ENCODE data around the gene FAM120A. TPM values are rescaled to one million over a fixed set of nuclear protein-coding genes. Genes with fewer than 3 reads are reported as not detected.

FAM120A gene
- total RNA-seq, 2 experiments from 2014 or later, result 121 TPM

GRCh38 chr9:93460689-93461413 lies 9.4 kb downstream of the FAM120A start:
- peaks cover 81% of the 10 kb centered on the region for H3K4me1 Mint-ChIP-seq
- no peak for DNase-seq
- H3K27ac Mint-ChIP-seq, result peak overlapping the region; percentile 4
- no peaks in the 10 kb centered on the region for H3K9me3 Mint-ChIP-seq
- no peaks in the 10 kb centered on the region for H3K27me3 Mint-ChIP-seq
- H3K4me3 Mint-ChIP-seq, result no peak overlapping the region
- H3K36me3 Mint-ChIP-seq, result peaks cover 42% of the 10 kb centered on the region

- DNase-seq, result no peak
- no peak overlapping the region for H3K4me3 Mint-ChIP-seq
- no peaks in the 10 kb centered on the region for H3K27me3 Mint-ChIP-seq
- H3K36me3 Mint-ChIP-seq, result peaks cover 46% of the 10 kb centered on the region
- no peak overlapping the region for H3K27ac Mint-ChIP-seq
- H3K9me3 Mint-ChIP-seq, result no peaks in the 10 kb centered on the region
- peaks cover 81% of the 10 kb centered on the region for H3K4me1 Mint-ChIP-seq
Measured at GRCh38 chr9:93461414-93461743, 9.9 kb downstream of the FAM120A start.

- no peak overlapping the region for H3K4me3 Mint-ChIP-seq
- H3K4me1 Mint-ChIP-seq, result peaks cover 81% of the 10 kb centered on the region
- no peak overlapping the region for H3K27ac Mint-ChIP-seq
- no peaks in the 10 kb centered on the region for H3K9me3 Mint-ChIP-seq
- no peak for DNase-seq
- no peaks in the 10 kb centered on the region for H3K27me3 Mint-ChIP-seq
- peaks cover 50% of the 10 kb centered on the region for H3K36me3 Mint-ChIP-seq
Measured at GRCh38 chr9:93461821-93462220, 10.3 kb downstream of the FAM120A start.

GRCh38 chr9:93463638-93464248 lies 12.3 kb downstream of the FAM120A start:
- peaks cover 40% of the 10 kb centered on the region for H3K36me3 Mint-ChIP-seq
- H3K27ac Mint-ChIP-seq, result peak overlapping the region; percentile 89
- no peaks in the 10 kb centered on the region for H3K27me3 Mint-ChIP-seq
- H3K4me3 Mint-ChIP-seq, result peak overlapping the region; percentile 48
- no peak for DNase-seq
- H3K4me1 Mint-ChIP-seq, result peaks cover 87% of the 10 kb centered on the region
- H3K9me3 Mint-ChIP-seq, result no peaks in the 10 kb centered on the region

- DNase-seq, result no peak
- peak overlapping the region; percentile 89 for H3K27ac Mint-ChIP-seq
- no peaks in the 10 kb centered on the region for H3K9me3 Mint-ChIP-seq
- H3K4me1 Mint-ChIP-seq, result peaks cover 85% of the 10 kb centered on the region
- H3K27me3 Mint-ChIP-seq, result no peaks in the 10 kb centered on the region
- peak overlapping the region; percentile 5 for H3K4me3 Mint-ChIP-seq
- H3K36me3 Mint-ChIP-seq, result peaks cover 38% of the 10 kb centered on the region
Measured at GRCh38 chr9:93464395-93464794, 12.9 kb downstream of the FAM120A start.

GRCh38 chr9:93464876-93465275 lies 13.4 kb downstream of the FAM120A start:
- peak overlapping the region; percentile 89 for H3K27ac Mint-ChIP-seq
- no peaks in the 10 kb centered on the region for H3K27me3 Mint-ChIP-seq
- peak overlapping the region; percentile 5 for H3K4me3 Mint-ChIP-seq
- peaks cover 82% of the 10 kb centered on the region for H3K4me1 Mint-ChIP-seq
- peaks cover 34% of the 10 kb centered on the region for H3K36me3 Mint-ChIP-seq
- no peak for DNase-seq
- no peaks in the 10 kb centered on the region for H3K9me3 Mint-ChIP-seq

- Mint-ChIP-seq H3K36me3 (peaks cover 37% of the 10 kb centered on the region), H3K9me3 (no peaks in the 10 kb centered on the region), H3K27me3 (no peaks in the 10 kb centered on the region), H3K4me3 (no peak overlapping the region), H3K4me1 (peaks cover 82% of the 10 kb centered on the region), H3K27ac (no peak overlapping the region)
- DNase-seq, result no peak
Measured at GRCh38 chr9:93465855-93466254, 14.4 kb downstream of the FAM120A start.

GRCh38 chr9:93466416-93467061 lies 15.1 kb downstream of the FAM120A start:
- H3K9me3 Mint-ChIP-seq, result no peaks in the 10 kb centered on the region
- peak overlapping the region; percentile 40 for H3K27ac Mint-ChIP-seq
- H3K4me3 Mint-ChIP-seq, result no peak overlapping the region
- DNase-seq, result no peak
- H3K4me1 Mint-ChIP-seq, result peaks cover 85% of the 10 kb centered on the region
- peaks cover 39% of the 10 kb centered on the region for H3K36me3 Mint-ChIP-seq
- no peaks in the 10 kb centered on the region for H3K27me3 Mint-ChIP-seq

- Mint-ChIP-seq H3K4me1 (peaks cover 83% of the 10 kb centered on the region), H3K36me3 (peaks cover 39% of the 10 kb centered on the region), H3K27ac (peak overlapping the region; percentile 45), H3K9me3 (no peaks in the 10 kb centered on the region), H3K27me3 (no peaks in the 10 kb centered on the region), H3K4me3 (no peak overlapping the region)
- no peak for DNase-seq
Measured at GRCh38 chr9:93467062-93467416, 15.6 kb downstream of the FAM120A start.

- H3K36me3 Mint-ChIP-seq, result peaks cover 41% of the 10 kb centered on the region
- H3K27me3 Mint-ChIP-seq, result no peaks in the 10 kb centered on the region
- H3K4me1 Mint-ChIP-seq, result peaks cover 82% of the 10 kb centered on the region
- no peaks in the 10 kb centered on the region for H3K9me3 Mint-ChIP-seq
- no peak for DNase-seq
- peak overlapping the region; percentile 45 for H3K27ac Mint-ChIP-seq
- H3K4me3 Mint-ChIP-seq, result no peak overlapping the region
Measured at GRCh38 chr9:93467462-93467861, 16.0 kb downstream of the FAM120A start.

GRCh38 chr9:93468763-93469456 lies 17.4 kb downstream of the FAM120A start:
- no peaks in the 10 kb centered on the region for H3K27me3 Mint-ChIP-seq
- peak overlapping the region; percentile 69 for H3K27ac Mint-ChIP-seq
- H3K9me3 Mint-ChIP-seq, result no peaks in the 10 kb centered on the region
- no peak overlapping the region for H3K4me3 Mint-ChIP-seq
- DNase-seq, result no peak
- H3K4me1 Mint-ChIP-seq, result peaks cover 67% of the 10 kb centered on the region
- H3K36me3 Mint-ChIP-seq, result peaks cover 39% of the 10 kb centered on the region

GRCh38 chr9:93470391-93470790 lies 18.9 kb downstream of the FAM120A start:
- DNase-seq, result no peak
- peaks cover 60% of the 10 kb centered on the region for H3K4me1 Mint-ChIP-seq
- no peak overlapping the region for H3K27ac Mint-ChIP-seq
- peaks cover 46% of the 10 kb centered on the region for H3K36me3 Mint-ChIP-seq
- H3K9me3 Mint-ChIP-seq, result no peaks in the 10 kb centered on the region
- H3K27me3 Mint-ChIP-seq, result no peaks in the 10 kb centered on the region
- no peak overlapping the region for H3K4me3 Mint-ChIP-seq

GRCh38 chr9:93471124-93471523 lies 19.6 kb downstream of the FAM120A start:
- Mint-ChIP-seq H3K4me1 (peaks cover 61% of the 10 kb centered on the region), H3K36me3 (peaks cover 46% of the 10 kb centered on the region), H3K4me3 (no peak overlapping the region), H3K9me3 (no peaks in the 10 kb centered on the region), H3K27ac (no peak overlapping the region), H3K27me3 (no peaks in the 10 kb centered on the region)
- DNase-seq, result no peak

GRCh38 chr9:93473411-93473810 lies 21.9 kb downstream of the FAM120A start:
- Mint-ChIP-seq H3K27me3 (no peaks in the 10 kb centered on the region), H3K27ac (no peak overlapping the region), H3K36me3 (peaks cover 47% of the 10 kb centered on the region), H3K4me1 (peaks cover 47% of the 10 kb centered on the region), H3K9me3 (no peaks in the 10 kb centered on the region), H3K4me3 (no peak overlapping the region)
- no peak for DNase-seq

GRCh38 chr9:93475108-93475507 lies 23.6 kb downstream of the FAM120A start:
- peaks cover 47% of the 10 kb centered on the region for H3K36me3 Mint-ChIP-seq
- no peak for DNase-seq
- peaks cover 36% of the 10 kb centered on the region for H3K4me1 Mint-ChIP-seq
- H3K27me3 Mint-ChIP-seq, result no peaks in the 10 kb centered on the region
- peak overlapping the region; percentile 28 for H3K27ac Mint-ChIP-seq
- no peaks in the 10 kb centered on the region for H3K9me3 Mint-ChIP-seq
- H3K4me3 Mint-ChIP-seq, result no peak overlapping the region
